Ishikawa (cell line): ENCODE results near the gene ZNF880.

Source experiments
- CEBPB ChIP-seq: IDR thresholded peaks from 2 replicates; pipeline ENCODE4 v1.6.1; 2012
- CREB1 ChIP-seq: IDR thresholded peaks from 2 replicates; pipeline ENCODE4 v1.6.1; 2012; ENCODE audit warnings: low read depth
- EGR1 ChIP-seq: IDR thresholded peaks from 2 replicates; pipeline ENCODE4 v1.6.1; 2012
- EP300 ChIP-seq: IDR thresholded peaks from 2 replicates; pipeline ENCODE4 v1.6.1; 2012; ENCODE audit warnings: borderline replicate concordance
- FOXM1 ChIP-seq: IDR thresholded peaks from 2 replicates; pipeline ENCODE4 v1.6.1; 2012; ENCODE audit warnings: low read depth, borderline replicate concordance
- NFIC ChIP-seq: IDR thresholded peaks from 2 replicates; pipeline ENCODE4 v1.6.1; 2012
- RAD21 ChIP-seq: IDR thresholded peaks from 2 replicates; pipeline ENCODE4 v1.6.1; 2012; ENCODE audit warnings: low read depth
- TAF1 ChIP-seq: IDR thresholded peaks from 2 replicates; pipeline ENCODE4 v1.6.1; 2012; ENCODE audit warnings: low read depth, mild to moderate bottlenecking
- TCF12 ChIP-seq: IDR thresholded peaks from 2 replicates; pipeline ENCODE4 v1.6.1; 2012; ENCODE audit warnings: low read depth
- TEAD4 ChIP-seq: IDR thresholded peaks from 2 replicates; pipeline ENCODE4 v1.6.1; 2012
- YY1 ChIP-seq: IDR thresholded peaks from 2 replicates; pipeline ENCODE4 v1.6.1; 2012; ENCODE audit warnings: low read depth
- ZBTB7A ChIP-seq: IDR thresholded peaks from 2 replicates; pipeline ENCODE4 v1.6.1; 2012; ENCODE audit warnings: low read depth
- TF ChIP-seq, protein P1 (sequence below): IDR thresholded peaks from 2 replicates; pipeline ENCODE4 v1.6.1; 2012
- TF ChIP-seq, protein P2 (sequence below): IDR thresholded peaks from 2 replicates; pipeline ENCODE4 v1.6.1; 2012; ENCODE audit warnings: low read depth, mild to moderate bottlenecking
- TF ChIP-seq, protein P3 (sequence below): IDR thresholded peaks from 2 replicates; pipeline ENCODE4 v1.6.1; 2012

Gene ZNF880

DNA sequence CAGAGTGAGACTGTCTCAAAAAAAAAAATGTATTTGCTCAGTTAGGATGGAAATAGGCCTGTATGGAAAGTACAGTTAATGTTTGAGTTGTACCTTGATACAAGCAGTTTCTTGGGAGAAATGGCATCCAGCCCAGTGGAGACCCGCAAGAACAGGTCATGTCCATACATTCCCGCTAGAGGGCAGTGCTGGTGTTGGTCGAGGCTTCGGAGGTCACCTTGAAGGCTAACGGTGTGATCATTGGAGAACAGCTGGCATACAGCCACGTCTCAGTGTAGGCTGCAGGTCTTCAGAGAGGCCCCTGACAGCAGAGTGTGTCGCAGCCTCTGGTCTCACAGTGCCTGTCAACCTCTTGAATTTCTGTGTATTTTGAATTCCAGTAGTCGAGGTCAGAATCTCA is 26.2 kb upstream of the ZNF880 start:
- TF ChIP-seq TCF12 (no peak), EP300 (no peak), RAD21 (peak; percentile 52), TEAD4 (no peak)
- TF ChIP-seq, protein P1, sequence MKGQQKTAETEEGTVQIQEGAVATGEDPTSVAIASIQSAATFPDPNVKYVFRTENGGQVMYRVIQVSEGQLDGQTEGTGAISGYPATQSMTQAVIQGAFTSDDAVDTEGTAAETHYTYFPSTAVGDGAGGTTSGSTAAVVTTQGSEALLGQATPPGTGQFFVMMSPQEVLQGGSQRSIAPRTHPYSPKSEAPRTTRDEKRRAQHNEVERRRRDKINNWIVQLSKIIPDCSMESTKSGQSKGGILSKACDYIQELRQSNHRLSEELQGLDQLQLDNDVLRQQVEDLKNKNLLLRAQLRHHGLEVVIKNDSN: no peak

DNA sequence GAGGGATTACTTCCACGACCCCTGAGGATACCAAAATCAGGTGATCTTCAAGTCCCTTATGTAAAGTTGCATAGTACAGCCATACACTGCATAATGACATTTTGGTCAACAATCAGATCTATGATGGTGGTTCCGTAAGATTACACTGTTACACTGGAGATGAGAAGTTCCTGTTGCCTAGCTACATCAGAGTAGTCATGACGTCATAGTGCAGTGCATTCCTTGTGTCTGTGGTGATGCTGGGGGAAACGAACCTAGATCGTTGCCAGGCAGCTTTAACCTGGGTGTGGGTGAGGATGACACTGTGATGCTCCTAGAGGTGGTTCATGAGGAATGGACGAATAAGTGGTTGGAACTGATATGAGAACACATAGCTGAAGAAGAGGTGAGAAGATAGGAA is 24.6 kb upstream of the ZNF880 start:
- TF ChIP-seq ZBTB7A (no peak), TCF12 (no peak), CREB1 (no peak), CEBPB (no peak), RAD21 (no peak), YY1 (no peak), TEAD4 (no peak), EGR1 (no peak)
- TF ChIP-seq, protein P2, sequence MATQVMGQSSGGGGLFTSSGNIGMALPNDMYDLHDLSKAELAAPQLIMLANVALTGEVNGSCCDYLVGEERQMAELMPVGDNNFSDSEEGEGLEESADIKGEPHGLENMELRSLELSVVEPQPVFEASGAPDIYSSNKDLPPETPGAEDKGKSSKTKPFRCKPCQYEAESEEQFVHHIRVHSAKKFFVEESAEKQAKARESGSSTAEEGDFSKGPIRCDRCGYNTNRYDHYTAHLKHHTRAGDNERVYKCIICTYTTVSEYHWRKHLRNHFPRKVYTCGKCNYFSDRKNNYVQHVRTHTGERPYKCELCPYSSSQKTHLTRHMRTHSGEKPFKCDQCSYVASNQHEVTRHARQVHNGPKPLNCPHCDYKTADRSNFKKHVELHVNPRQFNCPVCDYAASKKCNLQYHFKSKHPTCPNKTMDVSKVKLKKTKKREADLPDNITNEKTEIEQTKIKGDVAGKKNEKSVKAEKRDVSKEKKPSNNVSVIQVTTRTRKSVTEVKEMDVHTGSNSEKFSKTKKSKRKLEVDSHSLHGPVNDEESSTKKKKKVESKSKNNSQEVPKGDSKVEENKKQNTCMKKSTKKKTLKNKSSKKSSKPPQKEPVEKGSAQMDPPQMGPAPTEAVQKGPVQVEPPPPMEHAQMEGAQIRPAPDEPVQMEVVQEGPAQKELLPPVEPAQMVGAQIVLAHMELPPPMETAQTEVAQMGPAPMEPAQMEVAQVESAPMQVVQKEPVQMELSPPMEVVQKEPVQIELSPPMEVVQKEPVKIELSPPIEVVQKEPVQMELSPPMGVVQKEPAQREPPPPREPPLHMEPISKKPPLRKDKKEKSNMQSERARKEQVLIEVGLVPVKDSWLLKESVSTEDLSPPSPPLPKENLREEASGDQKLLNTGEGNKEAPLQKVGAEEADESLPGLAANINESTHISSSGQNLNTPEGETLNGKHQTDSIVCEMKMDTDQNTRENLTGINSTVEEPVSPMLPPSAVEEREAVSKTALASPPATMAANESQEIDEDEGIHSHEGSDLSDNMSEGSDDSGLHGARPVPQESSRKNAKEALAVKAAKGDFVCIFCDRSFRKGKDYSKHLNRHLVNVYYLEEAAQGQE: no peak
- TF ChIP-seq, protein P3, sequence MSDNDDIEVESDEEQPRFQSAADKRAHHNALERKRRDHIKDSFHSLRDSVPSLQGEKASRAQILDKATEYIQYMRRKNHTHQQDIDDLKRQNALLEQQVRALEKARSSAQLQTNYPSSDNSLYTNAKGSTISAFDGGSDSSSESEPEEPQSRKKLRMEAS: no peak
- TF ChIP-seq, protein P1: no peak

DNA sequence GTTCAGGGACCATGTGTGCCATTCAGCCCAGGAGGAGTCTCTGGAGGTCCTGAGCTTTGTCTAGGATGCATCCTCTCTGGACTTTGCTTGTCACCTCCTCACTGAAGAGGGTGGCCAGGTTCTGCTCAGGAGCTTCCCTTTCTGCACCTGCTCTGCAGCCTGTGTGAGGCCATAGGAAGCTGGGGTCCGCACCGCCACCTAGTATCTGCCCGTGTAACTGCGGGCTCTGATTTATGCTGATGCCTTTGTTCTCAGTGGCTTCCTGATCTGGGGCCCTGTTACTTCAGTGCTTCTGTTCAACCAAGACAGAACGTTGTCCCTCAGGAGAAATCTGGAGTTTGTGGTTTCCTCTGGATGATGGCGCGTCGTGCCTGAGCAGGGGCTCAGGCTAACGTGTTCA is 18.2 kb upstream of the ZNF880 start:
- TF ChIP-seq TEAD4 (no peak), CEBPB (no peak), RAD21 (0 out of 2 replicates have a peak, but pooled peaks have one; percentile 2), FOXM1 (no peak)

DNA sequence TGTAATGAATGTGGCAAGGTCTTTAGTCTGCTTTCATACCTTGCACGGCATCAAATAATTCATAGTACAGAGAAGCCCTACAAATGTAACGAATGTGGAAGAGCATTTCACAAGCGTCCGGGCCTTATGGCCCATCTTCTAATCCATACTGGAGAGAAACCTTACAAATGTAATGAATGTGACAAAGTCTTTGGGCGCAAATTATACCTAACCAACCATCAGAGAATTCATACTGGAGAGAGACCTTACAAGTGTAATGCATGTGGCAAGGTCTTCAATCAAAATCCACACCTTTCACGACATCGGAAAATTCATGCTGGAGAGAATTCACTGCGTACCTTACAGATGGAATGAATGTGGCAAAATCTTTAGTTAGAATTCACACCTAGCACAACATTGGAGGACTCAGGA is 3.3 kb upstream of the ZNF880 start:
- TF ChIP-seq CREB1 (no peak), TEAD4 (no peak), TCF12 (no peak), EP300 (no peak), CEBPB (no peak), ZBTB7A (no peak), YY1 (no peak), TAF1 (no peak), FOXM1 (no peak), EGR1 (no peak), NFIC (no peak), RAD21 (no peak)
- TF ChIP-seq, protein P1: no peak
- TF ChIP-seq, protein P3: no peak
- TF ChIP-seq, protein P2: no peak

DNA sequence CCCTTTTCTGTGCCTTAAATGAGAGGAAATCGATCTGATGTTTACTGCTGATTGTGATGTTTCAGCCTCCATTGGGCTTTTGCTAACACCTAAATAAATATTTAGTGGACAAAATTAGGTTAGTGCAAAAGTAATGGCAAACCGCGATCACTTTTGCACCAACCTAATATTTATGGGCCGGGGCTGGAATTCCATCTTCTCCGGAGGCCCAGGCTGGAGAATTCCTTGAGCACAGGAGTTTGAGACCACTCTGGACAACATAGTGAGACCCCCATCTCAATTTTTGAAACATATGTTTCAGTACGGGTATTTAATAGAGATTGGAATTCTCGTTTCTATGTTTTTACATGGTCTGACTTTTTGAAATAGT is 603 bp downstream of the ZNF880 start:
- TF ChIP-seq CEBPB (no peak), TCF12 (no peak), RAD21 (no peak), YY1 (no peak), TEAD4 (no peak), ZBTB7A (no peak), EGR1 (no peak), FOXM1 (no peak)
- TF ChIP-seq, protein P1: no peak
- TF ChIP-seq, protein P2: no peak
- TF ChIP-seq, protein P3: no peak
